Left lung (tissue), 10 donors: Measurements from ENCODE around the gene TEX13D. TPM values are rescaled to one million over a fixed set of nuclear protein-coding genes. Genes with fewer than 3 reads are reported as not detected.

Experiments
- ATAC-seq: fragments of 200-7000 bp; cut with Tn5 transposase; one replicate; pipeline ENCODE4 v1.9.1; 2020; ENCODE audit warnings: moderate library complexity
- DNase-seq, 4 donors: peaks; one replicate each; pipeline ENCODE4 v3.0.0-alpha.2; 2013 to 2020
- H3K27ac ChIP-seq, 2 donors: fragments of 200-600 bp; sonication (generic) in 1 of 2; one replicate each; pipeline versions ENCODE4 v1.5.0 to v1.8.0; 2020 to 2021
- H3K27me3 ChIP-seq, 2 donors: fragments of 200-600 bp; sonication (generic) in 1 of 2; one replicate each; pipeline versions ENCODE4 v1.5.0 to v1.8.0; 2020 to 2021
- H3K36me3 ChIP-seq, 2 donors: fragments of 200-600 bp; sonication (generic) in 1 of 2; one replicate each; pipeline versions ENCODE4 v1.5.0 to v1.8.0; 2020 to 2021
- H3K4me1 ChIP-seq, 2 donors: fragments of 200-600 bp; one replicate each; pipeline ENCODE4 v1.8.0; 2021
- H3K4me3 ChIP-seq, 2 donors: fragments of 200-600 bp; sonication (generic) in 1 of 2; one replicate each; pipeline versions ENCODE4 v1.5.0 to v1.8.0; 2020 to 2021; ENCODE audit warnings: mild to moderate bottlenecking in 1 of 2
- H3K9me3 ChIP-seq, 2 donors: fragments of 200-600 bp; sonication (generic) in 1 of 2; one replicate each; pipeline versions ENCODE4 v1.5.0 to v1.8.0; 2020 to 2021
- CTCF ChIP-seq, 2 donors: fragments of 200-600 bp; sonication (generic) in 1 of 2; IDR thresholded peaks; one replicate each; pipeline versions ENCODE4 v1.5.0 to v1.8.0; 2021; ENCODE audit warnings: antibody characterized with exemption in 2 of 2
- intact Hi-C, 2 donors: fragments of 100-400 bp; cut with DNase I; formaldehyde crosslinking; loops; one replicate each; pipeline versions ENCODE4 v1.11.2 to v1.14.2; 2022
- polyA plus RNA-seq, 6 donors: library from polyadenylated mRNA; unstranded; fragments of 120-200 nt; gene quantifications; one replicate each; pipeline ENCODE4 v1.2.1, GENCODE V29; 2013; ENCODE audit not compliant: insufficient read length in 6 of 6
- total RNA-seq, 2 donors: library from RNA; stranded (reverse); fragmentation: NEBNext Ultra II Directional; extraction: Animal tissue kit (Norgen Biotek cat#: 25700); gene quantifications; one replicate each; pipeline ENCODE4 v1.2.1, GENCODE V29; 2021
- donor health status: DM: no; HTN: yes; CAD: no.
- donor health status: DM: no; HTN: no; CAD: no.

Gene TEX13D
- total and polyA plus RNA-seq, 8 donors = 0.10 TPM; not detected in 7

- no peaks in the 10 kb centered on the region for H3K36me3 ChIP-seq
- no peak for ATAC-seq
- H3K4me1 ChIP-seq = no peaks in the 10 kb centered on the region
- H3K4me3 ChIP-seq = no peak overlapping the region
- TF ChIP-seq CTCF (IDR thresholded peaks at IDR 0.05) = no peak
- H3K27ac ChIP-seq = no peak overlapping the region
- intact Hi-C loops = no loop called here
- DNase-seq = no peak
- no peaks in the 10 kb centered on the region for H3K9me3 ChIP-seq
- H3K27me3 ChIP-seq = no peaks in the 10 kb centered on the region
These were observed 5.5 kb downstream of the TEX13D start for GRCh38 chrX:124337916-124338315.

DNA sequence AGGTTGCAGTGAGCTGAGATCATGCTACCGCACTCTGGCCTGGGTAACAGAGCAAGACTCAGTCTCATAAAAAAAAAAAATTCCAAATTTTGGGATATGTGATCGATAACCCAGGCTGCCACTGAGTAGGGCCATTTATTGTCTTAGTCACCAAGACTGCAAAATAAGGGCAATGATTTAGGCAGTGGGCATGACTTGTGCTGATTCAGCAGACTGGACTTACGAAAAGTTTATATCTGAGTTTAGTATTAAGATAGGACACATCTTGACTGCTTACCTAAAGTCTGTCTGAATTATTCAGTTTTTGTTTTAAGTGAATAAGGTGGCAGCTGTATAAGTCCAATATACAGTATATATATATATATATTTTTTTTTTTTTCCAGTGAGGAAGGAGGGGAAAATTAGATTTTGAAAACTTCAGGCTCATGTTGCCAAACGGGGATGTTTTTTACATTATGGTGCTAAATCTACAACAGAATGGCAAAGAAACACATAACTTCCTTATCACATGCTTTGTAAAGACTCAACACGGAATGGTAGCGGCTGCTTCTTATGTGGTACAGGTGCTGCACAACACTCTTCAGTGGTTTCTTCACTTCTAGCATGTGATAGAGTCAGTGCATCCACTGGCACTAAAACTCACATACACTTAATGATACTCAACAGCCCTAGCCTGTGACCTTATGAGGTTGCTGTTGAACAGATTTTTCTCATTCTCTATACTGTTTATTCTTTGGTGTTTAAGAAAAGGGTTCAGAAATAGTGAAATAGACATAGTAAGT, 6.5 kb downstream of the TEX13D start:
- H3K27me3 ChIP-seq = no peaks in the 10 kb centered on the region
- no peak for ATAC-seq

GRCh38 chrX:124341396-124342132, 9.1 kb downstream of the TEX13D start:
- Histone ChIP-seq H3K27me3 (no peaks in the 10 kb centered on the region), H3K4me1 (no peaks in the 10 kb centered on the region), H3K4me3 (no peak overlapping the region), H3K27ac (no peak overlapping the region), H3K36me3 (no peaks in the 10 kb centered on the region), H3K9me3 (no peaks in the 10 kb centered on the region)
- TF ChIP-seq CTCF (IDR thresholded peaks at IDR 0.05) = no peak
- no peak for ATAC-seq
- intact Hi-C loops = no loop called here
- no peak for DNase-seq

More for the DNA sequence above, 6.5 kb downstream of the TEX13D start:
- intact Hi-C loops = no loop called here
- Histone ChIP-seq H3K4me1 (no peaks in the 10 kb centered on the region), H3K4me3 (no peak overlapping the region), H3K36me3 (no peaks in the 10 kb centered on the region), H3K27ac (no peak overlapping the region), H3K9me3 (no peaks in the 10 kb centered on the region)
- DNase-seq = no peak
- TF ChIP-seq CTCF (IDR thresholded peaks at IDR 0.05) = no peak

- H3K27ac ChIP-seq = no peak overlapping the region
- intact Hi-C loops = no loop called here
- no peaks in the 10 kb centered on the region for H3K36me3 ChIP-seq
- no peaks in the 10 kb centered on the region for H3K4me1 ChIP-seq
- H3K9me3 ChIP-seq = no peaks in the 10 kb centered on the region
- ATAC-seq (no peak), DNase-seq (no peak)
- no peaks in the 10 kb centered on the region for H3K27me3 ChIP-seq
- no peak overlapping the region for H3K4me3 ChIP-seq
- TF ChIP-seq CTCF (IDR thresholded peaks at IDR 0.05) = no peak
These were observed 9.9 kb downstream of the TEX13D start for GRCh38 chrX:124342174-124342867.

- no peaks in the 10 kb centered on the region for H3K4me1 ChIP-seq
- ATAC-seq = no peak
- no peak overlapping the region for H3K4me3 ChIP-seq
- H3K27me3 ChIP-seq = no peaks in the 10 kb centered on the region
- intact Hi-C loops = no loop called here
- no peak overlapping the region for H3K27ac ChIP-seq
- DNase-seq = no peak
- TF ChIP-seq CTCF (IDR thresholded peaks at IDR 0.05) = no peak
- no peaks in the 10 kb centered on the region for H3K9me3 ChIP-seq
- no peaks in the 10 kb centered on the region for H3K36me3 ChIP-seq
These were observed 10.6 kb downstream of the TEX13D start for GRCh38 chrX:124343016-124343415.
